A549 (cell line): ENCODE data around the gene RHD. TPM values are rescaled to one million over a fixed set of nuclear protein-coding genes. Genes with fewer than 3 reads are reported as not detected.

Source experiments
- ATAC-seq, 2 experiments: fragments of 200-7000 bp in 1 of 2; fragments of >200 bp in 1 of 2; cut with Nextera tagmentation in 1 of 2; cut with Tn5 transposase in 1 of 2; 3 replicates each; pipeline versions ENCODE4 v1.8.0 to v1.9.1; 2018 to 2020; ENCODE audit warnings: mild to moderate bottlenecking in 1 of 2, moderate library complexity in 1 of 2
- CTCF ChIA-PET: fragments of 300-600 bp; sonication (Branson Sonifier 250); formaldehyde crosslinking; extraction: SDS; loops from one replicate; lab custom pipeline; 2021; ENCODE audit warnings: antibody characterized with exemption, inconsistent platforms; lab: Yijun Ruan, JAX
- POLR2A ChIA-PET: fragments of 350-600 bp; formaldehyde crosslinking; extraction: SDS; loops from one replicate; lab custom pipeline; 2021; ENCODE audit warnings: antibody characterized with exemption, inconsistent platforms; lab: Yijun Ruan, JAX
- DNase-seq, 2 experiments: peaks; one replicate each; pipeline versions ENCODE4 v3.0.0 to v3.0.0-alpha.2; 2011 to 2016; ENCODE audit warnings: low read depth in 1 of 2, low spot score in 1 of 2
- FAIRE-seq: peaks from 2 replicates; lab custom pipeline; 2011; peaks lifted over from hg19 to GRCh38; lab: Jason Lieb, UNC
- H3K27ac ChIP-seq, 2 experiments: fragments of >200 bp; sonication (Bioruptor Twin); formaldehyde crosslinking; 3 replicates each; pipeline ENCODE4 v1.5.1; 2016 to 2017
- H3K4me1 ChIP-seq: fragments of >200 bp; sonication (Bioruptor Twin); formaldehyde crosslinking; 3 replicates; pipeline ENCODE4 v1.6.1; 2016
- H3K4me2 ChIP-seq: fragments of >200 bp; sonication (Bioruptor Twin); formaldehyde crosslinking; 3 replicates; pipeline ENCODE4 v1.6.1; 2016
- H3K4me3 ChIP-seq: fragments of >200 bp; sonication (Bioruptor Twin); formaldehyde crosslinking; 3 replicates; pipeline ENCODE4 v1.5.1; 2016
- H3K9me3 ChIP-seq: fragments of >200 bp; sonication (Bioruptor Twin); formaldehyde crosslinking; 3 replicates; pipeline ENCODE4 v1.6.1; 2016
- CBX2 ChIP-seq: fragments of 200-600 bp; sonication (generic); IDR thresholded peaks from 2 replicates; pipeline ENCODE4 v1.6.1; 2016; ENCODE audit warnings: low read depth, mild to moderate bottlenecking, borderline replicate concordance
- EHMT2 ChIP-seq: fragments of 200-600 bp; sonication (generic); IDR thresholded peaks from 2 replicates; pipeline ENCODE4 v1.6.1; 2016; ENCODE audit warnings: antibody characterized with exemption, low read depth, mild to moderate bottlenecking, moderate library complexity
- FOXS1 ChIP-seq: fragments of 250-450 bp; sonication (Bioruptor Pico); IDR thresholded peaks from 2 replicates; pipeline ENCODE4 v1.5.0; 2020; ENCODE audit warnings: mild to moderate bottlenecking, moderate library complexity
- HEYL ChIP-seq: fragments of 250-450 bp; sonication (Bioruptor Pico); IDR thresholded peaks from 2 replicates; pipeline ENCODE4 v1.8.0; 2021; ENCODE audit warnings: mild to moderate bottlenecking, moderate library complexity
- MAFK ChIP-seq: fragments of 450-650 bp; IDR thresholded peaks from 2 replicates; pipeline ENCODE4 v1.6.1; 2014; ENCODE audit not compliant: partially characterized antibody
- SREBF2 ChIP-seq: fragments of 450-650 bp; IDR thresholded peaks from 2 replicates; pipeline ENCODE4 v1.6.1; 2014; ENCODE audit warnings: mild to moderate bottlenecking, moderate library complexity
- ZNF302 ChIP-seq: fragments of 250-450 bp; sonication (Bioruptor Pico); IDR thresholded peaks from 2 replicates; pipeline ENCODE4 v1.9.0; 2021; ENCODE audit warnings: inconsistent platforms, mild to moderate bottlenecking, moderate library complexity
- WGBS: methylation state at CpG from one replicate; pipeline ENCODE4 v1.1.6; 2017; ENCODE audit errors: missing lambda C conversion rate; 5-methylcytosine and 5-hydroxymethylcytosine counted together
- polyA plus RNA-seq, 4 experiments: library from polyadenylated mRNA; depleted of rRNA in 3 of 4; stranded (reverse); fragments of >200 nt; fragmentation: RNase III in 1 of 4; extraction: RNeasy Plus Mini Kit Qiagen cat#74134 plus additional on column Dnase treatment in 1 of 4; gene quantifications; 2 replicates in 3 of 4; 3 replicates in 1 of 4; pipeline ENCODE4 v1.2.3, GENCODE V29; 2011 to 2017
- TF ChIP-seq, protein P1 (sequence below): fragments of 200-600 bp; sonication (generic); IDR thresholded peaks from 2 replicates; pipeline ENCODE4 v1.6.1; 2016; ENCODE audit warnings: antibody characterized with exemption, mild to moderate bottlenecking, moderate library complexity
- TF ChIP-seq, protein P2 (sequence below): fragments of >200 bp; sonication (Bioruptor Twin); formaldehyde crosslinking; IDR thresholded peaks from 3 replicates; pipeline ENCODE4 v1.5.1; 2016
- TF ChIP-seq, protein P3 (sequence below): fragments of >200 bp; sonication (Bioruptor Twin); formaldehyde crosslinking; IDR thresholded peaks from 3 replicates; pipeline ENCODE4 v1.6.1; 2016
- TF ChIP-seq, protein P4 (sequence below): fragments of 450-650 bp; IDR thresholded peaks from 2 replicates; pipeline ENCODE4 v1.6.1; 2014; ENCODE audit warnings: antibody characterized with exemption

Gene RHD
- polyA plus RNA-seq, 2 of the 4 experiments (the other 2 are of a cell fraction), result not detected

DNA sequence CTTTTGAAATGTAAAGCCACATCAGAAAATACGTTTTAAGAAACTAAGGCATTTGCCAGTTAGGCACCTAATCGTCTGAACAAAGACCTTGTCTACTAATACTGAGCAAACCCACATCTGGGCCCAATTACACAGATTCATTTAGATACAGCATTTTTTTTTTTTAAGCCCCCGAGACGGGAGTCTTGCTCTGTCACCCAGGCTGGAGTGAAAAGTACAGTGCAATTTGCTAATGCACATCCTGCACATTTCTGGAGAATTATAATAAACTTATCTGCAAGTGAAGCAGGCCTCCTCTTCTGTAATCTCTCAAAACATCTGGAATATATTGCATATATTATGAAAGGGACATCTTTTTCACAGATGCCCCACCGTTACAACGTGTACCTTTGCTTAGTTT lies 28.4 kb upstream of the RHD start (continued):
- TF ChIP-seq, protein P1, sequence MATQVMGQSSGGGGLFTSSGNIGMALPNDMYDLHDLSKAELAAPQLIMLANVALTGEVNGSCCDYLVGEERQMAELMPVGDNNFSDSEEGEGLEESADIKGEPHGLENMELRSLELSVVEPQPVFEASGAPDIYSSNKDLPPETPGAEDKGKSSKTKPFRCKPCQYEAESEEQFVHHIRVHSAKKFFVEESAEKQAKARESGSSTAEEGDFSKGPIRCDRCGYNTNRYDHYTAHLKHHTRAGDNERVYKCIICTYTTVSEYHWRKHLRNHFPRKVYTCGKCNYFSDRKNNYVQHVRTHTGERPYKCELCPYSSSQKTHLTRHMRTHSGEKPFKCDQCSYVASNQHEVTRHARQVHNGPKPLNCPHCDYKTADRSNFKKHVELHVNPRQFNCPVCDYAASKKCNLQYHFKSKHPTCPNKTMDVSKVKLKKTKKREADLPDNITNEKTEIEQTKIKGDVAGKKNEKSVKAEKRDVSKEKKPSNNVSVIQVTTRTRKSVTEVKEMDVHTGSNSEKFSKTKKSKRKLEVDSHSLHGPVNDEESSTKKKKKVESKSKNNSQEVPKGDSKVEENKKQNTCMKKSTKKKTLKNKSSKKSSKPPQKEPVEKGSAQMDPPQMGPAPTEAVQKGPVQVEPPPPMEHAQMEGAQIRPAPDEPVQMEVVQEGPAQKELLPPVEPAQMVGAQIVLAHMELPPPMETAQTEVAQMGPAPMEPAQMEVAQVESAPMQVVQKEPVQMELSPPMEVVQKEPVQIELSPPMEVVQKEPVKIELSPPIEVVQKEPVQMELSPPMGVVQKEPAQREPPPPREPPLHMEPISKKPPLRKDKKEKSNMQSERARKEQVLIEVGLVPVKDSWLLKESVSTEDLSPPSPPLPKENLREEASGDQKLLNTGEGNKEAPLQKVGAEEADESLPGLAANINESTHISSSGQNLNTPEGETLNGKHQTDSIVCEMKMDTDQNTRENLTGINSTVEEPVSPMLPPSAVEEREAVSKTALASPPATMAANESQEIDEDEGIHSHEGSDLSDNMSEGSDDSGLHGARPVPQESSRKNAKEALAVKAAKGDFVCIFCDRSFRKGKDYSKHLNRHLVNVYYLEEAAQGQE, result no peak
- no peak for TF ChIP-seq FOXS1 (CRISPR knock-in tag)

DNA sequence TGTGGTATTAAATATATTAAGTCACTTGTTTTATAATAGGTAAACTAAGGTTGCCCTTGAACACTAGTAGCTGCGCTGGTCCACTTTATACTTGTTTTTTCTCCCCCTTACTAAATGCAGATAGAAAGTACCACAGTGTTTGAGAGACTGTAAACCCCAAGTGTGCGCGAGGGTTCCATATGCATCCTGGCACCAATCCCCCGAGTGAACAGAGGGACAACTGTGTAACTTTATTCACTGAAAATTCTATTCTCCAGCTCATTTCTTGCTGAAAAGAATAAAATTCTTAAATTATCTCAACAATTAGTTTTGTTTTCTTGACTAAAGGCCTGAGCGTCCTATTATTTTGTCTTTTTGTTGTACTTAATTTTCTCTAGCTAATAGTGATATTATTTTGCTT lies 26.9 kb upstream of the RHD start:
- ATAC-seq (no peak), DNase-seq (no peak), FAIRE-seq (no peak)
- Histone ChIP-seq H3K4me1 (peaks cover 23% of the 10 kb centered on the region; the same call in 2 of the 3 replicates), H3K27ac (no peak overlapping the region), H3K4me2 (peak overlapping the region; percentile 97), H3K4me3 (peak overlapping the region; percentile 89), H3K9me3 (no peaks in the 10 kb centered on the region)
- CTCF ChIA-PET, result no interaction called here
- POLR2A ChIA-PET, result no interaction called here
- 70% methylated on average over 5 of the region's 5 CpGs for WGBS
- TF ChIP-seq, protein P2, sequence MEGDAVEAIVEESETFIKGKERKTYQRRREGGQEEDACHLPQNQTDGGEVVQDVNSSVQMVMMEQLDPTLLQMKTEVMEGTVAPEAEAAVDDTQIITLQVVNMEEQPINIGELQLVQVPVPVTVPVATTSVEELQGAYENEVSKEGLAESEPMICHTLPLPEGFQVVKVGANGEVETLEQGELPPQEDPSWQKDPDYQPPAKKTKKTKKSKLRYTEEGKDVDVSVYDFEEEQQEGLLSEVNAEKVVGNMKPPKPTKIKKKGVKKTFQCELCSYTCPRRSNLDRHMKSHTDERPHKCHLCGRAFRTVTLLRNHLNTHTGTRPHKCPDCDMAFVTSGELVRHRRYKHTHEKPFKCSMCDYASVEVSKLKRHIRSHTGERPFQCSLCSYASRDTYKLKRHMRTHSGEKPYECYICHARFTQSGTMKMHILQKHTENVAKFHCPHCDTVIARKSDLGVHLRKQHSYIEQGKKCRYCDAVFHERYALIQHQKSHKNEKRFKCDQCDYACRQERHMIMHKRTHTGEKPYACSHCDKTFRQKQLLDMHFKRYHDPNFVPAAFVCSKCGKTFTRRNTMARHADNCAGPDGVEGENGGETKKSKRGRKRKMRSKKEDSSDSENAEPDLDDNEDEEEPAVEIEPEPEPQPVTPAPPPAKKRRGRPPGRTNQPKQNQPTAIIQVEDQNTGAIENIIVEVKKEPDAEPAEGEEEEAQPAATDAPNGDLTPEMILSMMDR, result no peak
- TF ChIP-seq, protein P3, sequence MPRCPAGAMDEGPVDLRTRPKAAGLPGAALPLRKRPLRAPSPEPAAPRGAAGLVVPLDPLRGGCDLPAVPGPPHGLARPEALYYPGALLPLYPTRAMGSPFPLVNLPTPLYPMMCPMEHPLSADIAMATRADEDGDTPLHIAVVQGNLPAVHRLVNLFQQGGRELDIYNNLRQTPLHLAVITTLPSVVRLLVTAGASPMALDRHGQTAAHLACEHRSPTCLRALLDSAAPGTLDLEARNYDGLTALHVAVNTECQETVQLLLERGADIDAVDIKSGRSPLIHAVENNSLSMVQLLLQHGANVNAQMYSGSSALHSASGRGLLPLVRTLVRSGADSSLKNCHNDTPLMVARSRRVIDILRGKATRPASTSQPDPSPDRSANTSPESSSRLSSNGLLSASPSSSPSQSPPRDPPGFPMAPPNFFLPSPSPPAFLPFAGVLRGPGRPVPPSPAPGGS, result no peak
- TF ChIP-seq, protein P1, result no peak
- no peak for TF ChIP-seq EHMT2
- no peak for TF ChIP-seq HEYL (CRISPR knock-in tag)
- TF ChIP-seq FOXS1 (CRISPR knock-in tag), result no peak

DNA sequence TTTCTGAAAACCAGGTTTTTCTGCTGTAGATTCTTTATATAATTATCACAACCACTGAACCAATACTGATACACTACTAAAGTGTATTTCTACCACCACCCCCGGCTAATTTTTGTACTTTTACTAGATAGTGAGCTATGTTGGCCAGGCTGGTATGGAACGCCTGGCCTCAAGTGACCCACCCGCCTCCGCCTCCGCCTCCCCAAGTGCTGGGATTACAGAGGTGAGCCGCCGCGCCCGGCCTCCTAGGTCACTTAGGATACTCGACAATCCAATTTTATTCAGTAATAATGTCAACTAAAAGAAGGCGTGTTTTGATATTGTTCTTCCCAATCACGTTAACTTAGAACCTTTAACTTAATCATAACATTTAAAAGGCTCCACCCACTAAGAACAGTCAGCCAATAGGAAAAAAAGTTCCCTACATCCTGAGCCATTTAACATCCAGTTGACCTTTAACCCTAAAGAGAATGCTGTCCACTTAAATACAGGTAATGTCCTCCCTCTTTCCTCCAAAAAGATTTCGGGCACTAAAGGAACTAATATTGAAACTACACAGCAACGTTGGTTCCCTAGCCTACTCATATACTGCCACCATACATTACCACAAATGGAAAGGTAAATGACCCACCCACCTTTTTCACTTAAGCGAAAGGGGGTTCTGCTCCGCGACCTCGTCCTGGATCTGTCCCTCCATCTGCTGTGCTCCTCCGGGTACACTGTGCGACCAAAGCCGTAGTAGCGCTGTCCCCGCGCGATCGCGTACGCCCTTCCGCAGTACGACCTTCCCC lies 26.3 kb upstream of the RHD start:
- H3K9me3 ChIP-seq, result no peaks in the 10 kb centered on the region
- H3K4me2 ChIP-seq, result peak overlapping the region; percentile 97
- DNase-seq (peak; percentile 49 to 50), FAIRE-seq (no peak), ATAC-seq (peak; percentile 1 to 39; a peak in 3 of 6 replicates)
- H3K4me3 ChIP-seq, result peak overlapping the region; percentile 89
- WGBS, result 30% methylated on average over 20 of the region's 30 CpGs
- CTCF ChIA-PET, result no interaction called here
- H3K27ac ChIP-seq, result peak overlapping the region; percentile 98 to 99
- POLR2A ChIA-PET, result no interaction called here
- no peak for TF ChIP-seq MAFK
- no peak for TF ChIP-seq ZNF302 (CRISPR knock-in tag)
- TF ChIP-seq CBX2, result no peak
- TF ChIP-seq, protein P4, sequence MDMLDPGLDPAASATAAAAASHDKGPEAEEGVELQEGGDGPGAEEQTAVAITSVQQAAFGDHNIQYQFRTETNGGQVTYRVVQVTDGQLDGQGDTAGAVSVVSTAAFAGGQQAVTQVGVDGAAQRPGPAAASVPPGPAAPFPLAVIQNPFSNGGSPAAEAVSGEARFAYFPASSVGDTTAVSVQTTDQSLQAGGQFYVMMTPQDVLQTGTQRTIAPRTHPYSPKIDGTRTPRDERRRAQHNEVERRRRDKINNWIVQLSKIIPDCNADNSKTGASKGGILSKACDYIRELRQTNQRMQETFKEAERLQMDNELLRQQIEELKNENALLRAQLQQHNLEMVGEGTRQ, result no peak
- no peak for TF ChIP-seq SREBF2
- H3K4me1 ChIP-seq, result peaks cover 17% of the 10 kb centered on the region; the same call in 2 of the 3 replicates
